ENCODE data around the gene CMSS1.
"Not testable (repeated sequence)": the region's sequence is repeated elsewhere in the genome, so short reads cannot be mapped to it uniquely, and the experiment has no call there.

CMSS1 gene

DNA sequence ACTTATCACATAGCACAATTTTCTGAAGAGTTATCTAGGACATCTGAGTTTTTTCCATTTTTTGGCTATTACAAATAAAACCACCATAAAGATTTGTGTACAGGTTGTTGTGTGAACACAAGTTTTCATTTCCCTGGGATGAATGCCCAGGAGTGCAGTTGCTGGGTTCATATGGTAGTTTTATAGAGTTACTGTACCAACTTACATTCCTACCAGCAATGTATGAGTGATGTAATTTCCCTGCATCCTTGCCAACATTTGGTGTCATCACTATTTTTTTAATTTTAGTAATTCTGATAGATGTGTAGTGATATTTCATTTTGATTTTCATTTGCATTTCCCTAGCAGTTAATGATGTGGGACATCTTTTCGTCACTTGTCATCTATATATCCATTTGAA lies 276.2 kb downstream of the CMSS1 start:
- DNase-seq = no peak

DNA sequence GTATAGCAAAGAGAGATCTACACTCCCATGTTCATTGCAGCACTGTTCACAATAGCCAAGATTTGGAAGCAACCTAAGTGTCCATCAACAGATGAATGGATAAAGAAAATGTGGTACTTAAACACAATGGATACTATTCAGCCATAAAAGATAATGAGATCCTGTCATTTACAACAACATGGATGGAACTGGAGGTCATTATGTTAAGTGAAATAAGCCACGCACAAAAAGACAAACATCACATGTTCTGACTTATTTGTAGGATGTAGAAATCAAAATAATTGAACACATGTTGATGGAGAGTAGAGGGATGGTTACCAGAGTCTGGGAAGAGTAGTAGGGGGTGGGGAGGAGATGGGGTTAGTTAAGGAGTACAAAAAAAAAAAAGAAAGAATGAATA lies 278.6 kb downstream of the CMSS1 start:
- not testable (repeated sequence) for DNase-seq

DNA sequence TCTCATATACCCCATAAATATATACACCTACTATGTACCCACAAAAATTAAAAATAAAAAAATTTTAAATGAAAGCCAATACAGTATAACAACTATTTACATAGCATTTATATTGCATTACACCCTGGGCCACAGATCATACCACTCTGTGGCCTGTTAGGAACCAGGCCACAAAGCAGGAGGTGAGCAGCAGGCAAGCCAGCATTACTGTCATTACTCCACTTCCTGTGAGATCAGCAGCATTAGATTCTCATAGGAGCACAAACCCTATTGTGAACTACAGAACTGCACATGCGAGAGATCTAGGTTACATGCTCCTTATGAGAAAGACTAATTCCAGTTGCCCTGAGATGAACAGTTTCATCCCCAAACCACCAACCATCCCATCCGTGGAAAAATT lies 279.2 kb downstream of the CMSS1 start:
- no peak for DNase-seq

DNA sequence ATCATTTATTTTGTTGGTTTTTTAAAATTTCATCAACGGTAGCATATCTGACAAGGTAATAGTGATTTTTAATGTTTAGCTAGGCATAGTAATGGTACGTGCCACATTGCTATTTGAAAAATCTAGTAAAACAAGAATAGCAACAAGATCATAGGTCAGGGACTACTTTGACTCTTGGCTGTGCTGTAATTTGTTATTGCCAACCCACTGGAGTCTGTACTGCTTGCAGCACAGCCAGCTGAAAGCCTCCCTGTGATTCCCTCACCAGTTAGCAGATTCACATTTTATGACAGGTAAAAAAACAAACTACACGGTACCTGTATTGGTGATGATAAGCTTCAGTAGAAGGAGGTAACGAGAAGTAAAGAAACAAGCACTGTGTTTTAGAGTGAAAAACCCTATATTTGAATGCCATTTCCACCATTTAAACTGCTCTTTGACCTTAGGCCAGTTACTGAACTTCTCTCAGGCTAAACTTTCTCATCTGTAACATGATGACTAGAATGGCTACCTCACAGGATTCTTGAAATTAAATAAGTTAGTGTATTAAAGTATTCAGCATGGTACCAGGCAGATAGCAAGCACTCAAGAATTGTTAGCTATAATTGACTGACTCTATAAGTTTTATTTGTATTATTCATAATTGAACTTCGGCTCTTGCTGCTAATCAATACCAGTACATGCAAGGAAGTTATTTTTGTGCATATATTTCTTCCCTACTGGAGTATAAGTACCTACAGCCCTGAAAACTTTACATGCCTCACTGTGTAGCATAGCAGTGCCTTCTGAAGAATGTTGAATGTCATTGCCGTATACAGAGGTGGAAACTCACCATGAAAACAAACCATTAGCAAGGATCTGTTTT lies 280.5 kb downstream of the CMSS1 start:
- DNase-seq = no peak

DNA sequence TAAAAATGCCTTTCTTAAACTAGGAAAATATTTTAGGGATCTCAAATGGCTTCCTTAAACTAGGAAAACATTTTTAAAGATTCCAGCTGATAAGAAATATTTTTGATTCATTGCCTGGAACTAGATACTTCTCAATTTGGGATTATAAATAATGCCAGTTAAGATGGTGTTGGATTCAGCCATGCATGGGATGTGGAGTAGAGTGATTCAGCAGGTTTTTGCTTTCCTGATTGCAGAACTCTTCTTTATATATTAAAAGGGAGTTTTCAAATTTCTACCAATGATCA lies 281.1 kb downstream of the CMSS1 start:
- no peak for DNase-seq

DNA sequence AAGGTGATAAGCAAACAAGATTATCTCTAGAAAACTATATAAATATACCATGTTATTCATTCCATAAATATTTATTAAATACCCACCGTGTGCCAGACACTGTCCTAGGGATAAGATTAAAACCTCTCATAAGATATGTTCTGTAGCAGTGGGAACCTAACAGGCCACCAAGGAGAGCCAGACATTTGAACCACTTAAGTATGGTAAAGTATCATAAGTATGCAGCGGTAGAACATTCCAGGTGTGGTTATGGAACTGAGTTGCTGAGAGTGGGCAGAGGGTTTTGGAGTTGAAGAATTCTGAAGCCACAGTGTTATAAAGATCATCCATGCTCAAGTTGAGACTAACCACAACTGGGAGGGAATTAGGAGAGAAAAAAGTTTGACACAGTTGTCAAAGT lies 282.0 kb downstream of the CMSS1 start:
- DNase-seq = no peak

DNA sequence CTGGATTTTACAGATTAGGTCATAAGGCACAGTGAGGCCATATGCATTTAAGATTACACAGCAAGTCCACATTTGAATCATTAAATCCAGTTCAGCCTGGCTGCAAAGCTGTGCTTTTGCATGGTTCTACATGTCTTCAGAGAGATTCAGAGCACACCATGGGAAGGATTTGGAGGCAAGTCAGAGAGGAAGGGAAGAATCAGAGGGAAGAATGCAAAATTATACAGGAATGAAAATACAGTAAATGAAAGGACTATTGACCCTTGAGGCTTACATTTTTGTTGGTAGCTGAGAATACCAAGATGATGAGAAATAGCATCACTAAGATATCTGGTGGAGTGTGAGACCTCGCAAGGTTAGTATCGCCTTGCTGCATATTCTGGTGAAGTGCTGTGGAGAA lies 282.8 kb downstream of the CMSS1 start:
- no peak for DNase-seq

DNA sequence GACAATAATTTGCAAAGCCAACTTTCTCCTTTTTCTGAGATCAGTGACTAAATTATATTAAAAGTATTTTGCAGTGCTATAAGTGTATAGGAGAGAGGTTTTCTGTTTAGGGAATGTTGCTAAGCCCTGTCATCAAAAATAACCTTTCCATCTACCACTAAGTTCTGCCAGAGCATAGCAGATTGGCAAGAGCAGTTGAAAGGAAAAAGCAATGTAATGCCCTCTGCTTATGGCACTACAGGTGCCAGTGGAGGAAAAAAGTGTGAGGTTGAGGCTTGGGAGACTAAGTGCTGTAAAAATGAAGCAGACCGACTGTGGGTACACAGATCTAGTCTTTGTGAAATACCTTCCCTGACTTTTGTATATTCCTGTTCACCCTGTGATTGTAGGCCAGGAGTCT lies 285.1 kb downstream of the CMSS1 start:
- no peak for DNase-seq

DNA sequence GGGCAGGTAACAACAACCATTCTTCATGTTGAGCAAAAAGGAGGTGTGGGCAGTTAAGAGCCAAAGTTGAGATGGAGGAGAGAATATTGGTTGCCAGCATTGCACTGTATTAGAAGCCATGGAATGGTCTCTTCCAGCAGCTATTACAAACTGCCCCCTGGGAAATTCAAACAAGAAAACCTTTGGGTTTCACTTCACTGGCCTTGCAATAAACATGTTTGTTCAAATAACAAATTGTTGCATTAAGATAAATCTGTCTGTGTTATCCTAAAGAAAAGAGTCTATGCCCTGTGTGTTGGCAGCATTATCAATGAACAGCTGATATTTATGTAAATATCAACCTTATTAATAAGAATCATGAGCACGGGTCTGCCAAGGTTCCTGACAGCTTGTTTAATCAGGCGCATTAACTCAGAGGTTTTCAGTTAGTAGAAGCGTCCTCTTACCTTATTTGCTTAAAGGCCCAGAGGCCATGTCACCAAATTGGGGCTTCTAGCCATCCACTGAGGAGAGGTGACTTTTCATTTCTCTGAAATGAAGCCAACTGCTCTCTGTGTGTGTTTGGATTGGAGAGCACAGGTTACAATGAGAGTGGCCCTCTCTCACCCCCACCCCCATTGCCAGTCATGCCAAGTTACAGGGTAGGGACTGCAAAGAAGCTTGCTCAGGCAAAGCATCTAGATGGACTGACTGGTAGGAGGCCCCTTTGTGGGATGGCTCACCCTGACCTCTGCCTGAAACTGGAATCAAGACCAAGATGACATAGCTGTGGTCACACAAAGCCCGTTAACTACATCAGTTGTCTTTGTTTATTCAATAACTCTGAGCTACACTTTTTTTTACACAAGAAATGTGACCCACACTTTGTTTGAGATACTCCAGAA lies 286.1 kb downstream of the CMSS1 start:
- no peak for DNase-seq

DNA sequence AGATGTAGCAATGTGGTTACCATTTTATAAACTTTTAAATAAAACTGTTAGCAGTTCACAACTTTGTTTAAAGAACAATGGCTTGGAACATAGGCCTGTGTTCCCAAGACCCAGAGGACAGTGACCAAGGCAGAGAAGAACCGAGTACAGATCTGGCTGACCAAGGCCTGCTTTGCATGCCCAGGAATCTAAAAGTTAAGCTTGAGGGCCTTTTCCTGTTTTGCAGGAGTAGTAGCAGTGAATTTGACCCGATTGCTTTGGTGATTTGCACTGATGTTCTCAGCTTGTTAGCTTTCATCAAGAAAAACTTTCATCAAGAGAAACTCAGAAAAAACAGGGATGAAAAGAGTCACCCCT lies 286.8 kb downstream of the CMSS1 start:
- DNase-seq = no peak

DNA sequence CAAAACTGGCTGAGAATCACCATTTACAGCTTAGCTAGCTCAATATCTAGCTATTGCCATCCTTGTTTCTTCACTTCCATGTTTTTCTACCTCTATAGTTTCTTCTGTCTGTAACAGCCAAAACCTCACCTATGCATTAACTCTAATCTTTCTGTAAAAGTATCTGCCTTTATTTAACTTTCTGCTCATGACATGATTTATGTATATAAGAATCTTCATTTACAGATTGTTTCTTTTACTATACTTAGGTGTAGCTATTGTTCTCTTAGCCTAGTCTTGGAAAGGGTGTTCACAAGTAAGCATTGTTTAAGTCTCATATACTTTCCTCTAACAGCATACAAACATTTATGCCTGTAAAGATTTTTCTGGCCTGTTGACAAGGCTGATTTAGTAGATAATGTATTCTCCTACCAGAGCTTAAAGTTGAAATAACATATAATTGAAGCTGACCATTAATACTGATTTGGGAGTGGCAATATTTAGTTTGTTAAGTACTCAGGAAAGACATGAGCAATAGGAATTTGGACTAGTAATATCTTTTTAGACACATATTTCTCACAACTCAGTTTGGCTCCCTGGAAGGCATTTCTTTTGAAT lies 287.3 kb downstream of the CMSS1 start:
- DNase-seq = no peak

DNA sequence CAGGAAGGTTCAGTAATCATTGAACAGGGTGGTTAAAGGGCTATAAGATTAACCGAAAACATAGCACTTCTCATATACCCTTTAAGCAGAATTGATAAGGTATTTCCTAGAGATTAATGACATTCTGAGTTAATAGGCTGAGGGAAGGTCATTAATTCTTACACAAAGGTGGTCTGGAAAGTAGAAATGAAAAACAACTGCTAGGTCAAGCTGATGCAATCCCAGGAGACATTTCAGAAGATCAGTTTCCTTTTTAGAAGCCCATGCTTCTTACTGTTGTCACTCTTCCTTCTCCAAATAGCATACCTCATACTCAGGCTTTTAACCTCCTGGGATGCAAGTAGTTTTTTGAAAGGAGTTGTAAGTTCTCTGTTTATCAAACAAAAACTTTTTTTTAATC lies 287.8 kb downstream of the CMSS1 start:
- DNase-seq = no peak

DNA sequence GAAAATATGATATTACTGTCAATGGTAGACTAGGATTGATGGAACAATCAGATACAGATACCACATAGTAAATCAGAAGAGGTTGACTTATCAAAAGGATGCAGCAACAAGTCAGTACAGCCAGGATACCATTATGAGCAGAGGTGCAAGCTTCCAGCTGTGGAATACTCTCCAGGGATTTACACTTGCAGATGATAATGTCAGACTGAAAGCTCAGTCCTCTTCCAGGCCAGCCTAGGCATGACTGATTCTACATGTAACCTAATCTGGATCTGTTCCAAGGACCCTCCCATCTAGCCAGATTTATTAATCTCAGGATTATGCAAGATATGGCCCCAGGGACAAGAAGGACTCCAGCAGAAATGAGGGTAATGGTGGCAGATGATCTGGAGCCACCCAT lies 288.4 kb downstream of the CMSS1 start:
- no peak for DNase-seq

DNA sequence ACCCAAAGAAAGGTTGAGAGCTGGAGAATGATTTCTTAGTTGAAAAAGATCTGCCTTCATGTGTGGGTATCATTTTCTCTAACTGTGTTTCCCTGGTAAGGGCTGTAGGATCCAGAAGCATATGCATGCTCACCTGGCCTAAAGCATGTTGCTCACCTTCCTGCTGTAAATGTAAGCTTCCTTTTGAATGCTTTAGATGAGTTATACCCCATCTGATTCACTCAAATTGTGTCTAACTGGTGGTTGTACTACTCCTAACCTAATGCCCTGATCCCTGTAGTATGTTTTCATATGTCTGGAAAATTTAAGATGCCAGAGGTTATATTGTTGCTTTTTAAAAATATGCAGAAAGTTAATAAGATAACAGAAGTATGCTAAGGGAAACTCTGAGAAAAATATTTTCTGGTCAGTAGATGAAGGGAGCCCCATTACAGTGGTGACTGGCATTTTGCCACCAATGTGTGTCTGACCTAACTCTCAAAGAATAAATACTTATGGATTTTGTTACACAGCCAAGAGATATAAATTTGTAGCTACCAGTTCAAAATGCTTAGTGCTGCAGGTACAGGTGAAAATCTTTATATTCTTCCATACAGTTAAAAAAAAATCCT lies 289.0 kb downstream of the CMSS1 start:
- no peak for DNase-seq

DNA sequence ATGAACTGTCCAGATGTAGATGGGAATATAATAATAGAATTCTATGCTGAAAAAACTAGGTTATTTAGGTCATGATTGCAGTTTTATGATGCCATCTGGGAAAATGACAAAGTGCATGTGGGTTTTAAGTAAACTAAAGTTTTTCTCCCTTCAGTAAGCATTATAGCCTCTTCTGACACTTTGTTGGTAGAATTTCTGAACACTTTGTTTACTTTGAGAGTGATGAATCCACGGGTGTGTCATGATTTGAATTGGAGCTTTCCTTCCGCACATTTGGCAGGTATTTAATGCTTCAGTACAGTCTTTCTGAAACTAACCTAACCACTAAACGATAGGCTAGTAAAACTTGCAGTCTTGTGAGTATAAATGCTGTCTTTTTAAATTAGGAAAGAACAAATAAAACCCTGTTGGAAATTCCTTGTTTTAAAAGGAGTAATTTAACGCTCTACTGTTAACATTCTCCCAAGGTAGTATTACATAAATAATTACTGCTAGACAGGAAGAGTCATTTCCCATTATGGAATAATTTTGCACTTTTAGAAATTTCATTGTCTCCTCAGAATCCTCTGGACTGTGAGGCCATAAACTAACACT lies 289.7 kb downstream of the CMSS1 start:
- no peak for DNase-seq

DNA sequence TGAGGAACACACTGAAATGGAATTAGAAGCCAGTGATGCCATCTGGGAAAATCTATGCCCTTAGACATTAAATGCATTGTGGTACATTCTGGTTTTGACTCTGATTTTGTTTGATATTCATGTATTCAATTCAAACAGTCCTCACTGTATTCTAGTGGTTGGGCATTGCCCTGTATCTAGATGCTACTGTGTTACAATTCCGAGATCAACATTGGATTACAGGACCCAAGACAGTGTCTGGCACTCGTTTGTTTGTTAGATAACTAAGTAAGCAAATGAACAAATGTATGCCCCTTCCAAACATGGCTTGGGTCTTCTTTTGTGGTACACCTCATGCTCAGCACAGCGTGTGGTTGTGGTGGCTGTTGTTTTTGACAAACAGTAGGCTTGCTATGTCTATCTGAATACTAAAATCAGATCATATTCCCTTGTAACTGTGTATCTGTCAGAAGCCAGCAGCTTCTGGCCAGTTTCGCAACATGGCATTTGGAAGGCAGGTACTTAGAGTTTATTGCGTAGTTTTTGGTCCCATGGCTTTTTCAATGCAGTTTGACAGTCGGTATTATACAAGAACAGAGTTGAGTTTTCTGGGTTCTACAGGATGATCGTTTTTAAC lies 290.9 kb downstream of the CMSS1 start:
- DNase-seq = peak; percentile 28

DNA sequence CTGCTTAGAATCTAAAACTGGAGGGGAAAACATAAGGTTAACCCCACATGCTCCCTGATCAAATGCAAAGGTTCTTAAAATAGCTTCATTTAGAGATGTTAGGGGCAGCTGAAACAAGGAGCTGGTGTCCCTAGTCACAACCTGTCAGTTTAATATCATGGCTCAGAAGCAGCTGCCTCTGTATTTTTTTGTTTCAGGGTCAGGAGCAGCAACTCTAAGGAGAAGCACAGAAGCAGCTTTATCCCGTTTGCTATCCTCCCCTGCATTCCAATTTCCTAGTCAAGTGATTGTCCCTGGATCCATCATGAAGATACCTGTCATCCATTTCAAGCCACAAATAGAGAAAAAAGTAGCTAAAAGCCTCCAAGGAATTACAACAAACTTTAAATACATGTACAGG lies 292.5 kb downstream of the CMSS1 start:
- no peak for DNase-seq

DNA sequence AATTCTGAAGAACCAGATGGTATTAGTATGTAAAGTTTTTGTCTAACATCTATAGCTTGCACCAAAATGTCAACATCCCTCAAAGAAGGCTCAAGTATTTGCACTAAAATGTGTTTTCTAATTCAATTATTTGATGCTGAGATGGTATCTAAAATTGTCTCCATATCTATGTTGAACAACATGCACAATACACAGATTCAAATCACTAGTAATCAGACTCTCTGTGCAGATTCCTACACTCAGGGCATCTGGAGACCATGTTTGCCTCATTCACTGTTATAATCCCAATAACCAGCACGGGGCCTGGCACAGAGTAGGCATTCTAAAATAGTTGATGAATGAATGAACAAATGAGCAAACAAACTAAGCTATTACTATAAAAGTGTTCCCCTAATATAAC lies 294.1 kb downstream of the CMSS1 start:
- DNase-seq = no peak

DNA sequence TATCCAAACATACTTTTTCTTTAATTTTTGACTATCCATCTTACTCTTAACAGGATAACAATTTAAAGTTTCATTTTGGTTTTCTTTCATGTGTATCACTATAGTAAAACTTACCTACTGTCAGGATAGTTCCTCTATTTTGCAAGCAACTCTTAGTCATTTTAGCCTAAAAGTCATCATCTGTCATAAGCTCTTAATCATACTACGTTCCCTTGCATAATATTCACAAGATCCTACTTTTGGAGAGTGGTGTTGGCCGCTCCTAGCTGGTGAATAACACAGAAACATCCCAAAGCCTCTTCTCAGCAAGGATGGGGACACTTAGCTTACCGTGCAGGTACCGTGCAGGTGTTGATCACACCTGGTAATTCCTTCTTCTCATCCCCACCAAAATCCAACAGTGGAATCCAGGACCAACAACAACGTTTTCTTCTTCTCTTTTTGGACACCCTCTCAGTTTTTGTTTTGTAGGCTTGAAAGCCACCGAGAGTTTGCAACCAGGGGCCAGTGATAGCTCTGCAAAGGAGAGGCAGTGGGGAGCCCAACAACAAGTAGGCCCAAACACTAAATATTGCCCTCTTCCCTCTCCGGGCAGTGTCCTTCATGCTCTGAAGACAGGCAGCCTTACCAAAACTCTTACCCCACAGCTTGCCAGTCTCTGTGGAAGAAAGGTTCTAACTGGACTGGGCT lies 296.2 kb downstream of the CMSS1 start:
- DNase-seq = peak; percentile 30

DNA sequence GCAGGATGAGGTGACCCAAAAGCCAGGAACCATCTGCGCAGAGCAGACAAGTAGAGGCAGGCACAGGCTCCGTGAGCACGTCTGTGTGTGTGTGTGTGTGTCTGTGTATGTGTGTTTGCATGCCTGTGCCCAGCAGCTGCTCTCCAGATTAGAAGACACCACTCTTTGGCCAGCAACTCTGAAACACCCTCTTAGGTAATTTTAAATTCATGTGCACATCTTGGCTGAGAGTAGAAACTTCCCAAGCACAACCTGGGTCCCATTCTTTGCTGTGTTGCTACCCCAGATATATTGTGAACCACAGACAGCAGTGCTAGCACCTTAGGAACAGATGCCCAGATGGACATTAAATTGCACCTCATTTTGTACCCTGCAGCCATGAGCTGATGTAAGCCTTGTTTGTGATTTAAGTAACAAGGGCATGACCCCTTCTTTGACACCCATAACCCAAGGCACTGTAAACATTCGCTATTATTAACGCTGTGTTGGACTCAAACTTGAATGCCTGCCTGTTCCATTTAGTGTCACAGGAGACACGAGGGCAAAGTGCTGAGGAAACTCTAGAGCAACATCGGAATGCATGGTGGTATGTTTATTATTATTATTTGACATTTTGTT lies 296.9 kb downstream of the CMSS1 start, which contains the start of gene FILIP1L:
TSS of gene FILIP1L (minus strand) at position 89 of the 618 bp plus-strand sequence.
- no peak for DNase-seq

DNA sequence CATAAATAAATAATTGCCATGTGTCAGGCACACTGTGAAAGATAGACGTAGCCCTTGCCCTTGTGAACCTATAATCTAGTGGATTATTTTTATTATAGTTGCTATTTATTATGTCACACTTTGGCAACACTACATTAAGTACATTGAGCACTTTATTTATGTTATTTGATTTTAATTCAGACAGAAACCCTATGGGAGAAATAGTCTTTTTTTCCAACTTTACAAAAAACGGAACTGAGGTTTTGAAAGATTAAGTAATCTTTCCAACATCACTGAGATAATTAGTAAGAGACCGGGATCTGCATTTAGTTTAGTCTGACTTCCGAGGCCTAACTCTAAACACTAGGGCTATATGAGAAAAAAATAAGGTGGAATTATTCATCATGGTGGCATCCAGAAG lies 299.4 kb downstream of the CMSS1 start:
- no peak for DNase-seq

DNA sequence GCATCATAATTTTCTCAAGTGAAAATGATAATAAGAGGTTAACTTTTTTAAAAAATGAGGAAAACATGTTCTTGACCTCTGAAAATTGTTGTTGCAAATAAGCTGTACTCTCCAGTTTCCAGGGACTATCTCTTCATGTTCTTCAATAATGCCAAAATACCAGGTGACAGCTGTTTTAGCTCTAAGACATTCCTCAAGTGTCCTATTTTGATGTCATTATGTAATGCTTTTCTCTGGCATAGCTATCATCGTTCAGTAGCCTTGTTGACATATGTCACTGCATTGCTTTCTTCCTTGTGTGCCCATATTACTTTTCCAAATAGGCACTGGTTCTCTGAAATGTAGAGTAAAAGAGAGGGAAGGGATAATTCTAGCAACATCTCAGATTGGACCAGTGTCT lies 302.4 kb downstream of the CMSS1 start:
- DNase-seq = no peak
